GDM1 (cell line): Measurements from ENCODE around the gene LRRC8D.
"Not testable (repeated sequence)": the region's sequence is repeated elsewhere in the genome, so short reads cannot be mapped to it uniquely, and the experiment has no call there.

Experiments used
- DNase-seq: peaks from one replicate; lab custom pipeline; 2025; lab: John Stamatoyannopoulos, UW

The LRRC8D gene

DNA sequence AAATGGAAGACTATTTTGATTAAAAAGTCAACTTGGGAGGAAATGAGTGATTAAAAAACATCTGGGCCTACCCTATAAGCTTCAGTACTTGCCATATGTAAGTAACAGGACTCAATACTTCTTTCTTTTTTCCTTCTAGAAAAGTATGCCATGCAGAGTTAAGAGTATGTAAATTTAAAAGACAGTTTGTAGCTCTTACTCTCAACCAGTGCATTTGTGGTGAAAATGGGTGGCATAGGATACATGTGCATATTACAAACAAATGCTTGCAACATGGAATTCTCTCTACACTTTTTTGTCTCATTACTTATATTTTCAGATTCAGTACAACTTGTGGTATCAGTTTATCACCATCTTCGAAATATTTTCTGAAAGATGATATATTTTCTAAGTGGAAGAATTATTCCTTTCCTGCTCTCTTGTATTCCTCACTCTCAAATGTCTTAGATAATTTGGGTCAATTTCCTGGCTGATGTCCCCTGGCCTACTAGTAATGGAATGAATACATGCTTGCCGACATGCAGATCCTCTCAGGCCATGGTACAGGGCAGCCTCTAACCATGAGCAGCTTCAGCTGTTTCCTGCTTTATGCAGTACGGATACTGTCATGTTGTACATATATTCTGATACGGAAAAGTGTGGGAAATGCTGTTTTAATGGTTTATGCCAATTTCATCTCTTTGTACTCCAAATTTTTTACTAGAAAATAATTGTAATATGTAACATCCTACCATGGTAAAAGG, 92.7 kb downstream of the LRRC8D start:
- no peak for DNase-seq

DNA sequence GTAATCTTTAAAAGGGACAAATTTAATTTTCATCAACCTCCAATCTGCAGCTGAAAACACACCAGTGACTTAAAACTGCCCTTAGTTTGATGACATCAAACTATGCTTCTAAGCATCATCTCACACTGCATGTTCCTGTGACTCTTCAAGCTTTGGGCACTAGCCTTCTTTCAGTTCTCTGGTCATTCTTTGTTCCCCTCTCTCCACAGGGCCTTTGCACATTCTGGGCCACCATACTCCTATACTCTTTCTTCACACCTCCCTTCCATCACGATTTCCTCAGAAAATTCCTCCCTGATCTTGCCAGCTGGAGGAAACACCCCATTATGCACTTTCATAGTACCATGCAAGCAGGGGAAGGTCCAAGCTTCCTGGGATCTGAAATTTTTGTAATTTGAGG, 96.5 kb downstream of the LRRC8D start:
- no peak for DNase-seq

DNA sequence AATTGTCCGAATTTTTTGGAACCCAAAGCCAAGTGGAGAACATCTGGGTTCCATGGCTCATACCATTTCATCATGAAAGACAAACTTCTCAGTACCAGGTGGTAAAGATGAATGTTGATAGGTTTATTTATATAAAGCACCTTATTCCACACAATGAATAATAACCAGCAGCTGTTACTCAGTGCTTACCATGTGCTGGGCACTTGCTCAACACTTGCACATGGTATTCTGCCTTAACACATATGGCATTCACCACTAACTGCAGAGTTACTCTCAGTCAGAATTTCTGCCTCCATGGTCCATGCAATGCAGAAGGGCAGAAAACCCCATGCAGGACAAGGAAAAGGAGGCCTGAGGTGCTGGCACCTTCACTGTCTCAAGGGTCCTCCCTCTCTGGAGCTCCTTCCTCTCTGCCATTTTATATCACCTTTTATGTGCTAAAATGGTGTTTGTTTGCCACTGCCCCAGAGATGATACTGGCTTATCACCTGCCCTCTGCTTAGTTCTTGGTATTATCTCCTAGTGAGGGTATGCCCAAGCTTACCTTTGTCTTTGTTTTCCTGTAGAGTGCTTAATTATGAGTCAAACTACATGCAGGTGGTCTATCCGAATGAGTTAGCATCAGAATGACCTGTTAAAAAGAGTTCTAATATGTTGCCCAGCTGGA, 97.4 kb downstream of the LRRC8D start:
- DNase-seq, result no peak

DNA sequence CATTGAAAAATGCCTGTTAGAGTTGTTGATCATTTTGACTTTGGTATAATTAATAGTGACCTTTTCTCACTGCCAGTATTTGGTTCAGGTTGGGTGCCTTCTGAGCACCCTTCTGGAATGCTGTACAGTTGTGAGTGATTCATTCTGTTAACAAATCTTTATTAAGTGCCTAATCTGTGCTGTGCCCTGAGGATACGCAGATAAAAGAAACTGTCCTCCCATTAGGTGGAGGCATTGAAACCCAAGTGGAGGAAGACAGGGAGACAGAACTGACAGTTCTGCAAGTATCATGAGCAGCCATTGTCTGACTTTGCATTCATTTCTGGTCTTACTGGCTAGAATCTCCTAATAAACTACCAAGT, 97.9 kb downstream of the LRRC8D start:
- DNase-seq, result no peak

DNA sequence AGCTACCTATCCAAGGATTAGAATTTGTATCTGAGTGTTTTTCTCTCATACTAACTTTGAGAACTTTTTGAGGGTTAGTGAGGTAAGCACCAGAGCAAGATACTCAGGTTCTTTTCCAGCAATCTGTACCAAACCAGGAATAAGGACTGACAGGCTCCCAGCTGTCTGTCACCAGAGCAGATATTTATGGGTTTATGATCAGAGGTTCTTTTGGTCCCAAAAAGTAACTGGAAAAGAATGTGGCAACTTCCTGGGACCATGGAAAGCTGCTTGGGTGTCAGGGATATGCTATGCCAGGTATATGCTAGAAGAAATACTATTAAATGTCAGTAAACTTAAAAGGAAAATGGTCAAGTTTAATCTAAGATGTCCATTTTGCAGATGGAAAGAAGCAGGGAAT, 98.3 kb downstream of the LRRC8D start:
- no peak for DNase-seq

DNA sequence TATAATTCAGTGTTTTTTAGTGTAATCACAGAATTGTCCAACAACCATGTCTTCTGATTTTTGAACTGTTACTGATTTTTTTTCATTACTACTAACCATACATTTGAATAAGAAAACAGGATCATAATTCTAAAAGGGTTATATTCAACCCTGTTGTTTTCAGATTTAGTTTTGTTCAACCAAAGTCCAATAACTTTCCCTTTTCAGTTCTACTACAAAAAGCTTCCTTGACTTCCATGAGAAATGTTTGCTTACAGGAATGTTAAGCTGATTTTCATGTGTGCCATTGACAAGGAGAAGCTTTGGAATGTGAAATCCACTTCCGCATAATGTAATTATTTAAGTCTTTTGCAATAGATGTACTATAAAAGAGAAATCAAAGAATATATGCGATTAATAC, 102.1 kb downstream of the LRRC8D start:
- no peak for DNase-seq

DNA sequence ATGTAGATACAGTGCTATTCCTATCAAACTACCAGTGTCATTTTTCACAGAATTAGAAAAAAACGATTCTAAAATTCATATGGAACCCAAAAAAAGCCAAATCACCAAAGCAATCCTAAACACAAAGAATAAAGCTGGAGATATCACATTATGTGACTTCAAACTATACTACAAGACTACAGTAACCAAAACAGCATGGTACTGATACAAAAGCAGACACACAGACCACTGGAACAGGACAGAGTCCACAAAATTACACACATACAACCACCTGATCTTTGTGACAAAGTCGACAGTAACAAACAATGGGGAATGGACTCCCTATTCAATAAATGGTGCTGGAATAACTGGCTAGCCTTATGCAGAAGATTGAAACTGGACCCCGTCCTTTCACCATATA, 102.7 kb downstream of the LRRC8D start:
- no peak for DNase-seq

DNA sequence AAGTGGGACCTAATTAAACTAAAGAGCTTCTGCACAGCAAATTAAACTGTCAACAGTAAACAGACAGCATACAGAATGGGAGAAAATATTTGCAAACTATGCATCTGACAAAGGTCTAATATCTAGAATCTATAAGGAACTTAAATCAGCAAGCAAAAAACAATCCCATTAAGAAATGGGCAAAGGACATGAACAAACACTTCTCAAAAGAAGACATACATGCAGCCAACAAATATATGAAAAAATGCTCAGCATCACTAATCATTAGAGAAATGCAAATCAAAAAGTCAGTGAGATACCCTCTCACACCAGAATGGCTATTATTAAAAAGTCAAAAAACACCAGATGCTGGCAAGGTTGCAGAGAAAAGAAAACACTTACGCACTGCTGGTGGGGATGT, 103.2 kb downstream of the LRRC8D start:
- DNase-seq, result not testable (repeated sequence)

DNA sequence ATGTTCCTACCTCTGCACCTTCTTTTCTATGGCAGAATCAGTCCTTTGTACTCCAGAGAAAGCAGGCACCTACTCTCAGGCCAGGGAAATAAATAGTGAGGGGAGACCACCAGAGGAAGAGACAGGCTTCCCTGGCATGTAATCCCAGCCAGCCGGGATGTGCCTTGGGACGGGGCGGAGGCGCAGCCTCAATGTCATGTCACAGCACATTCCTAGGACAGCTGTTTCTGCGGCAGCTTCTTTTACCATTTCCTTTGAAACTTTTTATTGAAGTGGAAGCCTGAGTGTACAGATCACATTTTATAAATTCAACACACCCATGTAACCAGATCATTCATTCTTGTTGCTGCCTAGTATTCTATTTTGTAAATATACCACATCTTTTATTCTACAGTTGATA, 106.2 kb downstream of the LRRC8D start:
- no peak for DNase-seq

DNA sequence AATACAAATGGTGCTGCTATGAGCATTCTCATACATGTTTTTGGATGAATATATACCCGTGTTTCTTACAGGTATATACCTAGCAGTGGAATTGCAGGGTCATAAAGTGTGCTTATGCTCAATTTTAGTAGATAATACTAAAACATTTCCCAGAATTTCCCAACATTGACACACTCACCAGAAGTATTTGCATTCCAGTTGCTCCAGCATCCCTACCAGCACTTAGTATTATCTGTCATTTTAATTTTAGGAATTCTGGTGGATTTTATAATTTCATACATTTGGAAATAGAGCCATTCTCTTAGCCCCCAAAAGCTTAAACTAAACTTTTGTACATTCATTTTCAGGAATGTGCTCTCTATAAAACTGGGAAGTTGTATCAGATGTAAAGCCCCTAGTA, 106.6 kb downstream of the LRRC8D start:
- no peak for DNase-seq

DNA sequence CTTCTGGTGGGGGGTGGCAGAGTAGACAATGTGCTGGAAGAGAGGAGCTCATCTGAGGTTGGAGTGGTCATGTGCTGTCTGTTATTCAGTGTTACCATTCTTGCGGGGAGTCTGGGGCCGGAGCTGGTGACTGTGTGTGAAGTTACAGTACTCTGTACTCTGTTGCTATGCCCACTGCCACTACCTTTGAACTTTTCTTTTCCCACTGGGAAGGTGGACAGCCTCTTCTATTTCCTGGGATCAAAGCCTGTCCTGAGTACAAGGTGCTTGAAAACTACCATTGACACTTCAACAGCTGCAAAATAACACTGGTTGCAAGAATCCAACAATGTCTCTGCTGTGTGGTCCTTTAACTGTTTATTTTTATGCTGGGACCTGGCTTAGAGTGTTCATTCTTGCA, 107.7 kb downstream of the LRRC8D start:
- DNase-seq, result no peak

DNA sequence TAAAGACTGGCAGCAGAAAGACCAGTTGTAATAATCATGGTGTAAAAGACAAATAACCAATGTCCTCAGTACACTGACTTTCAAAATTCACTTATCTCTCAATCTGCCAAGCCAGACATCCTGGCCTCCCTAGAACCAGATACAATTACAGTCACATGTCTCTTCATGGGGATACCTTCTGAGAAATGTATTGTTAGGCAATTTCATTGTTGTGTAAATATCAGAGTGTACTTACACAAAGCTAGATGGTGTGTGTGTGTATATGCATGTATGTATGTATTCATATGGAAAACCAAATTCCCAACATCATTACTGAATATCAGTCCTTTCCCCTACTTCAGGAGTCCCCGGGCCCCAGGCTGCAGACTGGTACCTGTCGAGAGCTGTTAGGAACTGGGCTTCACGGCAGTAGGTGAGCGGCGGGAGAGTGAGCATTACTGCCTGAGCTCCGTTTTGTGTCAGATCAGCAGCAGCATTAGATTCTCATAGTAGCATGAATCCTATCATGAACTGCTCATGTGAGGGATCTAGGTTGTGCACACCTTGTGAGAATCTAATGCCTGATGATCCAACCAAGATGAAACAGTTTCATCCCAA, 108.7 kb downstream of the LRRC8D start:
- no peak for DNase-seq

DNA sequence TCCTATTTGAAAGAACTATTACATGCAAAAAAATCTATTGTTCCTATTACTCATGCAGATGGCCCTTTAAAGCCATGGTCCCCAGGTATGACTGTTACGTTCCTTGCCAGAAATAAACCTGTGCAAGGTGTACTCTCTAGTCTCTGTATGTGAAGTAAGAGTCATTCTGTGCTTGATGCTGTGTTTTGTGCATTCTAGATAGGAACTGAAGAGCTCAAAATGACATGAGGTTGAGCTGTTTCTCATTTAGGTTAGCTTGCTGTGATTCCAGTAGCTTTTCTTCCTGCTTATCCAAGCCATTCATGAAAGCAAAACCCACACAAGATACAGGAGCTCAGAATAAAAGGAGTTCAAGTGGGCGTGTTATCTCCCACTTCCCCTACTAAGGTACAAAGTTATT, 109.7 kb downstream of the LRRC8D start:
- DNase-seq, result no peak

DNA sequence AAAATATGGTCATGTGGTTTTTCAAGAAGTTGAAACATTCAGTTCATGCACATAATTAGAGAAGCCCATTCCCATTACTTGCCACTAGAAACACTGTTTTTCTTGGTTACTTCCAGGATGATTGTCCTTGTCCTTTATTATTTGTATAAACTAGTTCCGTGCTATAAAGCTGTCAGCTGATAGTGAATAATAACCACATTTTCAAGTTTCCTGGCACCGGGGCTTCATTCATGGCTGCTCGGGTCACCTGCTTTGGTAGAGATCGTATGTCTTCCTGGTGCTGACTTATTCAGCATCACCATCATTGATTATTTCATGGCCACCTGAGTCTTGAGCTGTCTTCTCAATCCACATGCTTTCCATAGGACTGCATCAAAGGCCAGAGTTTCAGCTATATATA, 111.1 kb downstream of the LRRC8D start:
- no peak for DNase-seq

DNA sequence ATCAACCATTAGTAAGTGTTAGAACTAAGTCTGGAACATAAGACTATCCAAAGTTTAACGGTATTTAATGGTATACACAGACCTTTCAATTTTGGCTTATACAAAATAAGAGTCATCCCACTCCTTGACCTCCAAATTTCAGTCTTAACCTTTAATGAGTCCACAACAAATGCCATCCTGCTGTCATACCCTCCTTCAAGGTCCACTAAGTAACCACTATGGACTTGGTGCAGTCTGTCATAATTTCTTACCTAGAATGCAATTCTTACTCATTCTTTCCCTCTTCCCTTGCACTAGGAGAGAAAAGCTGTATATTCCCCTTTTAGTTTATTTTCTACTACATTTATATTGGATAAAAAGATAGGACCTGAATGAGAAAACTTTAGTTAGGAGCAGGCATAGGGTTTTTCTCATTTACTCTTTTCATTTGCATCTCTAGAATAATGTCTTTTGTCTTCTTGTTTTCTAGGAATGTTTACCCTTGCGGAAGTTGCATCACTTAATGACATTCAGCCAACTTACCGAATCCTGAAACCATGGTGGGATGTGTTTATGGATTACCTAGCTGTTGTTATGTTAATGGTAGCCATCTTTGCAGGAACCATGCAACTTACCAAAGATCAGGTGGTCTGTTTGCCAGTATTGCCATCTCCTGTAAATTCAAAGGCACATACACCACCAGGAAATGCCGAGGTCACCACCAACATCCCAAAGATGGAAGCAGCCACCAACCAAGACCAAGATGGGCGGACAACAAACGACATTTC, 111.9 kb downstream of the LRRC8D start:
- DNase-seq, result no peak

DNA sequence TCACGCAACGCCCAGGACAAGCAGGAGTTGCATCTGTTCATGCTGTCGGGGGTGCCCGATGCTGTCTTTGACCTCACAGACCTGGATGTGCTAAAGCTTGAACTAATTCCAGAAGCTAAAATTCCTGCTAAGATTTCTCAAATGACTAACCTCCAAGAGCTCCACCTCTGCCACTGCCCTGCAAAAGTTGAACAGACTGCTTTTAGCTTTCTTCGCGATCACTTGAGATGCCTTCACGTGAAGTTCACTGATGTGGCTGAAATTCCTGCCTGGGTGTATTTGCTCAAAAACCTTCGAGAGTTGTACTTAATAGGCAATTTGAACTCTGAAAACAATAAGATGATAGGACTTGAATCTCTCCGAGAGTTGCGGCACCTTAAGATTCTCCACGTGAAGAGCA, 113.6 kb downstream of the LRRC8D start:
- DNase-seq, result no peak

DNA sequence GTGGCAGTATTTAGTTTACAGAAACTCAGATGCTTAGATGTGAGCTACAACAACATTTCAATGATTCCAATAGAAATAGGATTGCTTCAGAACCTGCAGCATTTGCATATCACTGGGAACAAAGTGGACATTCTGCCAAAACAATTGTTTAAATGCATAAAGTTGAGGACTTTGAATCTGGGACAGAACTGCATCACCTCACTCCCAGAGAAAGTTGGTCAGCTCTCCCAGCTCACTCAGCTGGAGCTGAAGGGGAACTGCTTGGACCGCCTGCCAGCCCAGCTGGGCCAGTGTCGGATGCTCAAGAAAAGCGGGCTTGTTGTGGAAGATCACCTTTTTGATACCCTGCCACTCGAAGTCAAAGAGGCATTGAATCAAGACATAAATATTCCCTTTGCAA, 114.4 kb downstream of the LRRC8D start:
- no peak for DNase-seq

DNA sequence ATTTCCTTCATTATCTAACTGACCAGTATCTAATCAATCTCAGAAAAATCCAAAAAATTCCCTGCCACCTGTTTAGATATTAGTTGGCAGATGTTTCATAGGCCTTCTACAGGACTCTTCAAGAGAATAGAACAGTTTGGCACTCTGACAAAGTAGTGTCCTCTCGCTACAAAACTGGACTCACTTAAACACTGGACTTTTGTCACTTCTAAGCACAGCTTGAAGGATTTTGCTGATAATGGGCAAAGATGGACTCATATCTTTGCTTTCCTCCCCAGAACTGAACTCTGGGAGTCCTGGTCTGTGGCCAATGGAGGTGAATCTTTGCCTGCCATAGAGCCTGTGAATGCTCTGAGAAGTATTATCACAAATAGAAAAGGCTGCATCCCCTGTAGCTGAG, 115.9 kb downstream of the LRRC8D start:
- no peak for DNase-seq

DNA sequence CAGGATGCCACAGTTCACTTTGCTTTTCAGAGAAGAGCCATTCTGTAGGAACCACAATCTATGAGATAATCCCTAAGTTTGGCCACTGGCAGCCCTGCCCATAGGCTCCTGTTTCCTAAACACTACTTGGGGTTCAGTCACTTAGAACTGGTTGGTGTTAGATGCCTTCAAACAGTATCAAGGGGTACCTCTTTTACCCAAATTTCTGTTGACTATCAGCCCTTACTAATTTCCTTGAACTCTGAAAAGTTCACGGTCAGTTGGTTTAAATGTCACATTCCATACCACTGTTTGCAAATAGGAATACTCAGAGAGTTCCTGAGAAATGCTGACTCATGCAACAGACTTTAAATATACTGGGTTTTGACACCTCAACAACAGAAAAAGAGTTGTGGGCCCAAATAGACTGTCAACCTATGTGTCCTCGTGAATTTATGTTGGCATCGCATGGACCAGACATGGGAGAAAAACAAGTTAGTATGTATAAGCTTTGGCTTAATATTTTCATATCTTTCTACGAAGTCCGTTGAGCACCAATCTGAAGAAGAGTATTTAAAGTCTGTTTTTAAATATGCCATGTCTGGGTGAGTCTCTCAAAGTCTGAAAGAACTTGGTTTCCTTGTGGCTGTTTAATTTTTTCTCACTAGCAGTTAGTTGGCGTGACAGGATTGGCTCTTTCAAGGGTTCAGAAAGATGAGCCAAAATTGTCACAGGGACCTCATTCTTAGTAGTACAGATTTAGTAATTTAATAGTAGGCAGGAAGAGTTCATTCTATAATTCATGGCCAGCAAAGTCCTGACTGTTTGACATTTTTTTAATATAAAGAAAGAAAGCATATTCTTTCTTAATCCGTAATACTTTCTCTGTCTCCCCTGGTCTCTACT, 117.6 kb downstream of the LRRC8D start:
- no peak for DNase-seq

DNA sequence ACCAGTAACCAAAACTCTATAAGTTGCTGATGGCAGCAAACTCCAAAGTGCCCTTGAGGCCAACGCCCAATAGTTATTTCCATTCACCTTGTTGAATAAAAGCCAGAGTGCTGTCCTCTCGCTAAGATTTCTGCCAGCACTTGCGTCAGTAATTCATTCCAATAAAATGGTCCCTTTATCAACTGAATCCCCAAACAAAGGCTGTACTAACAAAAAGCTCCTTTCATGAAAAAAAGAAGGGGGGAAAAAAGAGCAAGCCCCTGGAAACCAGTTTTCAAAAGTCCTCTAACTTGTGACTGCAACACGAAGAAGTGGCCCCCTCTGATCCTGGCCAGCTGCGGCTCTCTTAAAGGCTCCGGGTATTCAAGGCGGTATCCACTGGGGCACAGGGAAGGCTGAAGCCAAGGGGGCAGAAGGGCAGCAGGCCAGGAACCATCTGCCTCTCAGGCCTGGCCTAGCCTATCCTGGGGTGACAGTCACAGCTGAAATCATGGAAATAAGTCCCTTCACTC, 118.3 kb downstream of the LRRC8D start:
- no peak for DNase-seq

DNA sequence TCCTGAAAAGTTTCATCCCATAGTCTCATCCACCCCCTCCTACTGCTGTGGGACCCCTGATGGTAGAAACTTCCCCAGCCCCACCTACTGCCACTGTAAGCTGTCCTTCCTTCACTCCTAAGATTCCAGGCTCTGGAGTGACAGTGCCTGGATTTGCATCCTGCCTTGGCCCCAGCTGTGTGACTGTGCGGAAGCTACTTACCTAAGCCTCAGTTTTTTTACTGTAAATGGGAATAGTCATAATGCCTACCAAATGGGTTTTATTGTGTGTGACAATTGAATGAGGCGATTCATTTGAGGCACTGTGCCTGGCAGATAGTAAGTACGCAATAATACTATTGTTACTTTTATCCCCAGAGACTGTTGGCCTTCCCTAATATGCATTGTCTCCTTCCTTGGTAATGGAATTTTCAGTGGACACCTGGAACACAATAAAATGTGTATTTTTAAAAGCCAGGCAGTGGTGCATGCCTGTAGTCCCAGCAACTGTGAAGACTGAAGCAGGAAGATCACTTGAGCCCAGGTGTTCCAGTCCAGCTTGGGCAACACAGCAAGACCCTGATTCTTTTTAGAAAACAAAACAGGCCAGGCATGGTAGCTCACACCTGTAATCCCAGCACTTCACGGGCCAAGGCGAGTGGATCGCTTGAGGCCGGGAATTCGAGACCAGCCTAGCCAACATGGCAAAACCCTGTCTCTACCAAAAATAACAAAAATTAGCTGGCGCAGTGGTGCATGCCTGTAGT, 119.0 kb downstream of the LRRC8D start:
- DNase-seq, result no peak
